H1 (cell line): ENCODE data around the gene GRK3. TPM values are rescaled to one million over a fixed set of nuclear protein-coding genes. Genes with fewer than 3 reads are reported as not detected.

Experiments used
- CTCF ChIA-PET: fragments of 300-600 bp; sonication (Branson Sonifier 250); formaldehyde crosslinking; loops from one replicate; lab custom pipeline; 2021; ENCODE audit not compliant: partially characterized antibody; lab: Charles Lee
- POLR2A ChIA-PET: fragments of 300-600 bp; sonication (Branson Sonifier 250); formaldehyde crosslinking; loops from one replicate; lab custom pipeline; 2021; ENCODE audit warnings: inconsistent platforms; ENCODE audit not compliant: partially characterized antibody; lab: Charles Lee
- DNase-seq, 2 experiments: peaks; one replicate each; pipeline versions ENCODE4 v3.0.0 to v3.0.0-alpha.2; 2010 to 2022; ENCODE audit warnings: low spot score in 2 of 2, low read depth in 1 of 2, mixed read lengths in 1 of 2
- FAIRE-seq: peaks from 2 replicates; lab custom pipeline; 2011; peaks lifted over from hg19 to GRCh38; lab: Jason Lieb, UNC
- H2AFZ ChIP-seq: 2 replicates; pipeline ENCODE4 v1.8.1; 2012; ENCODE audit warnings: low read length, inconsistent platforms
- H2AK5ac ChIP-seq: 2 replicates; pipeline ENCODE4 v1.6.1; 2013; ENCODE audit warnings: low read depth, low read length
- H2BK120ac ChIP-seq: replicated peaks from 2 replicates; pipeline ENCODE3; 2013; ENCODE audit warnings: low read depth, low read length, inconsistent platforms
- H2BK12ac ChIP-seq: 2 replicates; pipeline ENCODE4 v1.6.1; 2013; ENCODE audit warnings: low read depth, low read length
- H2BK15ac ChIP-seq: 2 replicates; pipeline ENCODE4 v1.6.1; 2013; ENCODE audit warnings: low read length
- H2BK20ac ChIP-seq: 2 replicates; pipeline ENCODE4 v1.6.1; 2013; ENCODE audit warnings: low read length
- H2BK5ac ChIP-seq: 2 replicates; pipeline ENCODE4 v1.6.1; 2013; ENCODE audit warnings: low read depth, low read length
- H3K14ac ChIP-seq: 2 replicates; pipeline ENCODE4 v1.6.1; 2013; ENCODE audit warnings: inconsistent platforms; ENCODE audit not compliant: insufficient read length
- H3K18ac ChIP-seq: 2 replicates; pipeline ENCODE4 v1.6.1; 2013; ENCODE audit warnings: low read length; ENCODE audit errors: extremely low read depth
- H3K23ac ChIP-seq: 2 replicates; pipeline ENCODE4 v1.6.1; 2013; ENCODE audit warnings: inconsistent platforms; ENCODE audit not compliant: insufficient read length
- H3K23me2 ChIP-seq: 2 replicates; pipeline ENCODE4 v1.6.1; 2013; ENCODE audit warnings: low read depth, low read length
- H3K27ac ChIP-seq: 2 replicates; pipeline ENCODE4 v1.6.1; 2011; ENCODE audit warnings: low read depth, low read length, inconsistent platforms
- H3K27me3 ChIP-seq, 4 experiments: replicated peaks in 1 of 4; 1 replicate in 1 of 4; 2 replicates in 3 of 4; pipeline versions ENCODE4 v1.6.1 to v1.8.1; 2011 to 2013; ENCODE audit warnings: low read length in 3 of 4, mild to moderate bottlenecking in 3 of 4, inconsistent platforms in 2 of 4, mixed read lengths in 2 of 4, moderate library complexity in 1 of 4; ENCODE audit not compliant: control insufficient read depth in 3 of 4, insufficient read depth in 3 of 4; ENCODE audit errors: extremely low read depth in 1 of 4
- H3K36me3 ChIP-seq, 4 experiments: 2 replicates each; pipeline versions ENCODE4 v1.6.1 to v1.8.1; 2011 to 2013; ENCODE audit warnings: mild to moderate bottlenecking in 4 of 4, low read length in 3 of 4, moderate library complexity in 2 of 4, control low read depth in 1 of 4, inconsistent platforms in 1 of 4; ENCODE audit not compliant: insufficient read depth in 4 of 4, control insufficient read depth in 2 of 4
- H3K4ac ChIP-seq: replicated peaks from 2 replicates; pipeline ENCODE3; 2013; ENCODE audit warnings: low read length, low read depth, mixed read lengths, inconsistent platforms; ENCODE audit not compliant: insufficient read length
- H3K4me1 ChIP-seq, 4 experiments: replicated peaks in 1 of 4; 1 replicate in 1 of 4; 2 replicates in 3 of 4; pipeline versions ENCODE4 v1.6.1 to v1.8.1; 2011 to 2013; ENCODE audit warnings: low read length in 3 of 4, inconsistent platforms in 2 of 4, mixed read lengths in 1 of 4; ENCODE audit not compliant: insufficient read depth in 4 of 4, control insufficient read depth in 3 of 4
- H3K4me2 ChIP-seq, 2 experiments: 2 replicates each; pipeline versions ENCODE4 v1.6.1 to v1.8.1; 2011 to 2013; ENCODE audit warnings: low read depth in 2 of 2, low read length in 2 of 2, control low read depth in 1 of 2, inconsistent platforms in 1 of 2, mild to moderate bottlenecking in 1 of 2; ENCODE audit not compliant: insufficient read depth in 1 of 2
- H3K4me3 ChIP-seq, 4 experiments: fragments of 200-600, 300-600 bp in 1 of 4; sonication (generic), shearing (Covaris generic), sonication (Bioruptor Twin) in 1 of 4; 2 replicates each; pipeline versions ENCODE4 v1.5.1 to v1.8.1; 2011 to 2016; ENCODE audit warnings: low read length in 4 of 4, low read depth in 3 of 4, control low read depth in 2 of 4, inconsistent platforms in 2 of 4, mild to moderate bottlenecking in 2 of 4, mixed read lengths in 1 of 4, moderate library complexity in 1 of 4; ENCODE audit not compliant: insufficient read depth in 2 of 4; ENCODE audit errors: extremely low read depth in 1 of 4
- H3K56ac ChIP-seq: replicated peaks from 2 replicates; pipeline ENCODE3; 2013; ENCODE audit warnings: low read depth, mild to moderate bottlenecking, mixed read lengths, low read length, inconsistent platforms; ENCODE audit not compliant: insufficient read length
- H3K79me1 ChIP-seq: 2 replicates; pipeline ENCODE4 v1.6.1; 2013; ENCODE audit warnings: low read depth, low read length, control low read depth
- H3K79me2 ChIP-seq, 2 experiments: 2 replicates each; pipeline versions ENCODE4 v1.6.1 to v1.8.1; 2012 to 2013; ENCODE audit warnings: low read length in 2 of 2, mild to moderate bottlenecking in 2 of 2, inconsistent platforms in 1 of 2; ENCODE audit not compliant: insufficient read depth in 2 of 2, control insufficient read depth in 1 of 2
- H3K9ac ChIP-seq, 4 experiments: replicated peaks in 1 of 4; 1 replicate in 1 of 4; 2 replicates in 3 of 4; pipeline versions ENCODE4 v1.6.1 to v1.8.1; 2011 to 2013; ENCODE audit warnings: low read depth in 3 of 4, low read length in 3 of 4, control low read depth in 2 of 4, mild to moderate bottlenecking in 2 of 4, moderate library complexity in 2 of 4, inconsistent platforms in 1 of 4; ENCODE audit errors: extremely low read depth in 1 of 4
- H3K9me3 ChIP-seq, 2 experiments: 2 replicates each; pipeline versions ENCODE4 v1.6.1 to v1.8.1; 2012 to 2013; ENCODE audit warnings: mild to moderate bottlenecking in 2 of 2, moderate library complexity in 2 of 2, control low read depth in 1 of 2, inconsistent platforms in 1 of 2, low read depth in 1 of 2, low read length in 1 of 2, mixed read lengths in 1 of 2; ENCODE audit not compliant: insufficient read depth in 2 of 2
- H4K20me1 ChIP-seq, 2 experiments: replicated peaks in 1 of 2; 2 replicates each; pipeline versions ENCODE3 to v1.8.1; 2011 to 2013; ENCODE audit warnings: inconsistent platforms in 2 of 2, low read length in 2 of 2, mild to moderate bottlenecking in 1 of 2; ENCODE audit not compliant: insufficient read depth in 2 of 2, control insufficient read depth in 1 of 2
- H4K5ac ChIP-seq: 2 replicates; pipeline ENCODE4 v1.6.1; 2013; ENCODE audit warnings: low read length, low read depth, mixed read lengths, inconsistent platforms; ENCODE audit not compliant: insufficient read length
- H4K8ac ChIP-seq: 2 replicates; pipeline ENCODE4 v1.8.0; 2013; ENCODE audit warnings: mild to moderate bottlenecking, moderate library complexity, low read length, inconsistent platforms; ENCODE audit not compliant: insufficient read depth; ENCODE audit errors: extremely low read depth
- H4K91ac ChIP-seq: replicated peaks from 2 replicates; pipeline ENCODE3; 2013; ENCODE audit warnings: low read length, mixed read lengths, inconsistent platforms; ENCODE audit not compliant: insufficient read length
- CTBP2 ChIP-seq: IDR thresholded peaks from 2 replicates; pipeline ENCODE4 v1.7.0; 2011; ENCODE audit warnings: borderline replicate concordance, mild to moderate bottlenecking, moderate library complexity, mixed read lengths, low read length; ENCODE audit not compliant: insufficient read depth, insufficient read length
- EP300 ChIP-seq, 2 experiments: IDR thresholded peaks; 1 replicate in 1 of 2; 2 replicates in 1 of 2; pipeline ENCODE4 v1.6.1; 2011 to 2012; ENCODE audit warnings: low read depth in 2 of 2, low read length in 2 of 2, mild to moderate bottlenecking in 2 of 2, borderline replicate concordance in 1 of 2, inconsistent platforms in 1 of 2, moderate library complexity in 1 of 2
- GABPA ChIP-seq: IDR thresholded peaks from 2 replicates; pipeline ENCODE4 v1.6.1; 2011; ENCODE audit warnings: mild to moderate bottlenecking, low read length, moderate library complexity, borderline replicate concordance; ENCODE audit not compliant: insufficient read depth
- GTF2F1 ChIP-seq: IDR thresholded peaks from 2 replicates; pipeline ENCODE4 v1.6.1; 2012; ENCODE audit warnings: low read depth, low read length, improper control_type of control experiment, borderline replicate concordance
- HDAC2 ChIP-seq, 2 experiments: fragments of 300-600 bp in 1 of 2; sonication (generic) in 1 of 2; IDR thresholded peaks; 2 replicates each; pipeline ENCODE4 v1.6.1; 2011 to 2012; ENCODE audit warnings: low read depth in 2 of 2, low read length in 2 of 2, mild to moderate bottlenecking in 2 of 2, moderate library complexity in 2 of 2, borderline replicate concordance in 1 of 2, inconsistent platforms in 1 of 2
- KDM1A ChIP-seq: fragments of 200-600, 300-600 bp; sonication (generic); IDR thresholded peaks from 2 replicates; pipeline ENCODE4 v1.7.1; 2016; ENCODE audit warnings: mild to moderate bottlenecking, low read length, borderline replicate concordance
- NANOG ChIP-seq: IDR thresholded peaks from 2 replicates; pipeline ENCODE4 v1.6.1; 2011; ENCODE audit warnings: low read length, low read depth, mild to moderate bottlenecking, inconsistent platforms; ENCODE audit not compliant: insufficient read depth, poor library complexity, severe bottlenecking
- PHF8 ChIP-seq: fragments of 200-600 bp; sonication (generic); conservative IDR thresholded peaks from 2 replicates; pipeline ENCODE4 v1.7.1; 2012; ENCODE audit warnings: low read depth, mild to moderate bottlenecking, inconsistent platforms, low read length, moderate library complexity
- POU5F1 ChIP-seq: IDR thresholded peaks from 2 replicates; pipeline ENCODE4 v1.6.1; 2011; ENCODE audit warnings: low read depth, mild to moderate bottlenecking, low read length, moderate library complexity
- SRF ChIP-seq: IDR thresholded peaks from 2 replicates; pipeline ENCODE4 v1.6.1; 2011; ENCODE audit warnings: mild to moderate bottlenecking, low read depth, low read length, moderate library complexity
- TAF1 ChIP-seq: IDR thresholded peaks from 2 replicates; pipeline ENCODE4 v1.6.1; 2011; ENCODE audit warnings: mild to moderate bottlenecking, low read depth, low read length
- ZNF274 ChIP-seq: IDR thresholded peaks from 2 replicates; pipeline ENCODE4 v1.7.0; 2012; ENCODE audit warnings: low read length, borderline replicate concordance; ENCODE audit errors: extremely low read depth
- WGBS, 2 experiments: shearing (Covaris generic) in 1 of 2; methylation state at CpG; one replicate each; pipeline versions ENCODE4 v1.1.6 to v1.1.7; 2013 to 2015; ENCODE audit warnings: low lambda C conversion rate in 2 of 2, mixed read lengths in 2 of 2, inconsistent platforms in 1 of 2, low coverage in 1 of 2, missing lambda C conversion rate in 1 of 2; ENCODE audit not compliant: insufficient replicate concordance in 2 of 2, insufficient coverage in 1 of 2, insufficient read length in 1 of 2; ENCODE audit errors: extremely low coverage in 1 of 2, missing lambda C conversion rate in 1 of 2; 5-methylcytosine and 5-hydroxymethylcytosine counted together
- polyA plus RNA-seq, 7 experiments: library from polyadenylated mRNA; depleted of rRNA in 3 of 7; stranded (reverse) in 5 of 7; unstranded in 2 of 7; fragments of >200 nt in 5 of 7; fragments of 200-250 nt in 2 of 7; gene quantifications; 1 replicate in 5 of 7; 2 replicates in 1 of 7; 4 replicates in 1 of 7; pipeline versions ENCODE4 v1.2.1 to v1.2.3, GENCODE V29; 2011 to 2013; ENCODE audit warnings: missing spikeins in 2 of 7, mixed read lengths in 2 of 7
- total RNA-seq: library from RNA; stranded (reverse); fragmentation: NEBNext Ultra II Directional; extraction: Animal tissue kit (Norgen Biotek cat#: 25700); gene quantifications from 2 replicates; pipeline ENCODE4 v1.2.1, GENCODE V29; 2021

GRK3 gene
- total and polyA plus RNA-seq, 2 of the 8 experiments (the other 6 are each of a cell fraction or from before 2014, with no cell fraction given) = 7.5 to 35.3 TPM

DNA sequence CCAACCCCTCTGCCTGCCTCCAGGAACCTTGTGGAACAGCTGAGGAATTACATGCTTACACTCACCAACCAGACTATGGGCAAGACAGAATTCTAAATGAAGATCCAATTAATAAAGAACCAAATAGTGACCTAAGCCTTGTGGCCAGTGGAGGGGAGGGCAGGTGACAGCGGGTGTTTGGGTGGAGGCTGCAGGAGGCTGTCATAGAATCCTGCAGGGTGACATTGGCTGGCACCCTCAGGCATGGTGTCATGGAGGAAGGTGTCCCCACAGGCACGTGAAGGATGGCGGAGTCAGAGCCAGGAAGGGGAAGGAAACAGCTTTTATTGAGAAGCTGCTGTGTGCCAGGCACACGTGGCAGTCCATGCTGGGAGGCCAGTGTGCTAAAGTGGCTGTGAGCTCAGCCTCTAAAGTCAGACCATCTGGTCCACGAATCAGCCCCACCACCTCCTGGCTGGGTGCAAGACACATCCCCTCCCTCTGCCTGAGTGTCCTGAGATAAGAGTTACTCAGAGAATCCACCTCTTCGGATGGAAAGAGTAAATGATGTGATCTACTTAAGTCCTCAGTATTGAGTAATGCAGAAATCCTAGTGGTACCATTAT is 186.2 kb downstream of the GRK3 start:
- no peak for TF ChIP-seq EP300 (IDR thresholded peaks at IDR 0.05; ENCODE audit: borderline replicate concordance in 1 of 2, low read depth in 2 of 2, low read length in 2 of 2)
- TF ChIP-seq GABPA = no peak
- TF ChIP-seq CTBP2 = no peak
- TF ChIP-seq GTF2F1 = no peak
- TF ChIP-seq POU5F1 = no peak
- TF ChIP-seq PHF8 = no peak
- no peak for TF ChIP-seq KDM1A
- TF ChIP-seq SRF = no peak
- TF ChIP-seq ZNF274 = no peak
- no peak for TF ChIP-seq NANOG
- TF ChIP-seq HDAC2 (IDR thresholded peaks at IDR 0.05; ENCODE audit: borderline replicate concordance in 1 of 2, low read depth in 2 of 2, low read length in 2 of 2) = no peak
- TF ChIP-seq TAF1 = no peak
- TF ChIP-seq, all 59 proteins: peak for 0
- H3K23ac ChIP-seq = no peak overlapping the region
- no peak for DNase-seq
- no peaks in the 10 kb centered on the region for H3K79me1 ChIP-seq
- no peak overlapping the region for H2BK5ac ChIP-seq
- H3K4ac ChIP-seq = no peak overlapping the region
- no peaks in the 10 kb centered on the region; a peak in 1 of 4 replicates for H3K9me3 ChIP-seq
- H3K36me3 ChIP-seq = no peaks in the 10 kb centered on the region
- H2BK12ac ChIP-seq = no peak overlapping the region
- no peaks in the 10 kb centered on the region for H3K4me1 ChIP-seq
- H3K23me2 ChIP-seq = no peaks in the 10 kb centered on the region
- FAIRE-seq = no peak
- H2BK15ac ChIP-seq = 0 out of 2 replicates have a peak overlapping the region, but pooled peaks have one; percentile 32
- H4K20me1 ChIP-seq = no peaks in the 10 kb centered on the region
- no peaks in the 10 kb centered on the region for H3K79me2 ChIP-seq
- no peak overlapping the region for H3K14ac ChIP-seq
- WGBS, 2 experiments = 93% methylated on average over 6 of the region's 6 CpGs; no CpG with 5 or more reads in 1 of the 2 experiments
- no peak overlapping the region for H3K27ac ChIP-seq
- H4K5ac ChIP-seq = no peak overlapping the region
- no peak overlapping the region for H4K91ac ChIP-seq
- no peak overlapping the region for H2BK20ac ChIP-seq
- ChIA-PET POLR2A (no interaction called here), CTCF (interaction anchor here (1.5 to 3.0 kb wide), 4 partner anchors 13 to 289 kb away, joined by 4 to 11 read pairs (median 7); no protein-coding TSS in a partner anchor)
- no peak overlapping the region for H3K18ac ChIP-seq
- no peak overlapping the region for H3K56ac ChIP-seq
- H4K8ac ChIP-seq = no peak overlapping the region
- no peak overlapping the region for H2AK5ac ChIP-seq
- H2BK120ac ChIP-seq = no peak overlapping the region
- H3K27me3 ChIP-seq = no peaks in the 10 kb centered on the region
- H3K4me2 ChIP-seq = no peak overlapping the region
- H3K9ac ChIP-seq = no peak overlapping the region
- no peak overlapping the region for H3K4me3 ChIP-seq
- H2AFZ ChIP-seq = no peak overlapping the region
